Endothelial cell of umbilical vein (primary cell): ENCODE data around the gene UNC5B. TPM values are rescaled to one million over a fixed set of nuclear protein-coding genes. Genes with fewer than 3 reads are reported as not detected.

Experiments used
- BruUV-seq: library from RNA; stranded (reverse); fragments of 400-500 nt; replicated peaks from 2 replicates; lab custom pipeline; 2021; lab: Mats Ljungman, UMichigan
- CTCF ChIA-PET: fragments of 300-600, 350-600 bp; sonication (Branson Sonifier 250); formaldehyde crosslinking; loops from one replicate; lab custom pipeline; 2021; ENCODE audit warnings: antibody characterized with exemption, inconsistent platforms; lab: Charles Lee
- POLR2A ChIA-PET: fragments of 300-600, 350-600 bp; sonication (Branson Sonifier 250); formaldehyde crosslinking; loops from one replicate; lab custom pipeline; 2021; ENCODE audit warnings: antibody characterized with exemption, inconsistent platforms; lab: Charles Lee
- DNase-seq: peaks from one replicate; pipeline ENCODE4 v3.0.0-alpha.2; 2011; ENCODE audit warnings: low read depth, low spot score
- FAIRE-seq: peaks from 2 replicates; lab custom pipeline; 2011; peaks lifted over from hg19 to GRCh38; lab: Jason Lieb, UNC
- H2AFZ ChIP-seq: 2 replicates; pipeline ENCODE4 v1.6.0; 2012; ENCODE audit warnings: low read depth, low read length, control low read depth, inconsistent platforms
- H3K27ac ChIP-seq: 2 replicates; pipeline ENCODE4 v1.5.1; 2011; ENCODE audit warnings: low read depth, mild to moderate bottlenecking, control low read depth, low read length, moderate library complexity; ENCODE audit not compliant: insufficient read depth
- H3K27me3 ChIP-seq, 2 experiments: 2 replicates each; pipeline versions ENCODE4 v1.6.0 to v1.6.1; 2011; ENCODE audit warnings: low read length in 2 of 2, mixed read lengths in 1 of 2; ENCODE audit not compliant: control insufficient read depth in 2 of 2, insufficient read depth in 2 of 2
- H3K36me3 ChIP-seq, 2 experiments: 2 replicates in 1 of 2; 3 replicates in 1 of 2; pipeline ENCODE4 v1.5.1; 2011; ENCODE audit warnings: low read length in 2 of 2, mild to moderate bottlenecking in 1 of 2, moderate library complexity in 1 of 2; ENCODE audit not compliant: control insufficient read depth in 2 of 2, insufficient read depth in 2 of 2; ENCODE audit errors: extremely low read depth in 1 of 2
- H3K4me1 ChIP-seq: 3 replicates; pipeline ENCODE4 v1.5.1; 2011; ENCODE audit warnings: mild to moderate bottlenecking, low read length; ENCODE audit not compliant: control insufficient read depth, insufficient read depth; ENCODE audit errors: extremely low read depth
- H3K4me2 ChIP-seq: 2 replicates; pipeline ENCODE4 v1.6.1; 2011; ENCODE audit warnings: low read length, control low read depth, mixed read lengths; ENCODE audit not compliant: insufficient read depth
- H3K4me3 ChIP-seq, 3 experiments: fragments of 200-600 bp in 1 of 3; sonication (generic), shearing (Covaris generic) in 1 of 3; replicated peaks in 1 of 3; 2 replicates each; pipeline ENCODE4 v1.5.1; 2011 to 2016; ENCODE audit warnings: control low read depth in 3 of 3, low read length in 3 of 3, mild to moderate bottlenecking in 2 of 3, inconsistent platforms in 1 of 3, low read depth in 1 of 3, moderate library complexity in 1 of 3; ENCODE audit not compliant: insufficient read depth in 1 of 3
- H3K79me2 ChIP-seq: 2 replicates; pipeline ENCODE4 v1.6.0; 2012; ENCODE audit warnings: low read length, inconsistent platforms; ENCODE audit not compliant: control insufficient read depth, insufficient read depth
- H3K9ac ChIP-seq: replicated peaks from 2 replicates; pipeline ENCODE3; 2011; ENCODE audit warnings: low read length, control low read depth; ENCODE audit not compliant: insufficient read depth; ENCODE audit errors: extremely low read depth
- H3K9me1 ChIP-seq: replicated peaks from 3 replicates; pipeline ENCODE4 v1.6.0; 2011; ENCODE audit warnings: mild to moderate bottlenecking, low read length; ENCODE audit not compliant: control insufficient read depth, insufficient read depth; ENCODE audit errors: extremely low read depth
- H3K9me3 ChIP-seq: replicated peaks from 2 replicates; pipeline ENCODE4 v1.5.1; 2012; ENCODE audit warnings: low read length, inconsistent platforms; ENCODE audit not compliant: control insufficient read depth, insufficient read depth
- H4K20me1 ChIP-seq: replicated peaks from 2 replicates; pipeline ENCODE3; 2011; ENCODE audit warnings: mild to moderate bottlenecking, low read length; ENCODE audit not compliant: control insufficient read depth, insufficient read depth; ENCODE audit errors: extremely low read depth
- EZH2 ChIP-seq: IDR thresholded peaks from 2 replicates; pipeline ENCODE4 v1.6.1; 2012; ENCODE audit warnings: borderline replicate concordance, low read depth, mild to moderate bottlenecking, moderate library complexity, low read length, inconsistent platforms; ENCODE audit not compliant: severe bottlenecking
- FOS ChIP-seq: IDR thresholded peaks from 2 replicates; pipeline ENCODE4 v1.6.1; 2011; ENCODE audit warnings: mild to moderate bottlenecking, low read length, moderate library complexity, borderline replicate concordance; ENCODE audit not compliant: insufficient read depth
- GATA2 ChIP-seq: IDR thresholded peaks from 2 replicates; pipeline ENCODE4 v1.7.0; 2011; ENCODE audit warnings: low read depth, mild to moderate bottlenecking, moderate library complexity, mixed read lengths, low read length; ENCODE audit not compliant: insufficient read length, insufficient read depth
- JUN ChIP-seq: IDR thresholded peaks from 2 replicates; pipeline ENCODE4 v1.6.1; 2011; ENCODE audit warnings: borderline replicate concordance, low read depth; ENCODE audit not compliant: insufficient read length, insufficient read depth
- MYC ChIP-seq: IDR thresholded peaks from one replicate; pipeline ENCODE4 v1.6.1; 2011; ENCODE audit warnings: mild to moderate bottlenecking, low read depth, low read length
- POLR2A ChIP-seq: IDR thresholded peaks from 2 replicates; pipeline ENCODE4 v1.6.1; 2012; ENCODE audit warnings: low read depth, mild to moderate bottlenecking, control low read depth, low read length
- POLR2AphosphoS5 ChIP-seq: IDR thresholded peaks from 2 replicates; pipeline ENCODE4 v1.6.1; 2012; ENCODE audit warnings: low read depth, mild to moderate bottlenecking, control low read depth, low read length, moderate library complexity; ENCODE audit not compliant: insufficient read depth
- dilution Hi-C: fragments of 300-500 bp; cut with MboI; formaldehyde crosslinking; loops from one replicate; pipeline ENCODE4 v1.15.0; 2019; ENCODE audit warnings: low sequenced_read_pairs; ENCODE audit not compliant: extremely low pct_ligation_motif_present
- intact Hi-C: fragments of 100-400 bp; cut with micrococcal nuclease; formaldehyde crosslinking; loops from one replicate; pipeline ENCODE4 v1.10.0; 2022
- polyA plus RNA-seq, 4 experiments: library from polyadenylated mRNA; depleted of rRNA in 3 of 4; stranded (reverse) in 3 of 4; unstranded in 1 of 4; fragments of >200 nt; gene quantifications; 2 replicates each; pipeline versions ENCODE4 v1.2.1 to v1.2.3, GENCODE V29; 2011 to 2012; ENCODE audit warnings: missing spikeins in 1 of 4
- total RNA-seq: library from RNA; stranded (reverse); gene quantifications from 2 replicates; pipeline ENCODE4 v1.2.3, GENCODE V29; 2021
- TF ChIP-seq, protein P1 (sequence below), 2 donors: IDR thresholded peaks; 1 replicate in 1 of 2; 2 replicates in 1 of 2; pipeline ENCODE4 v1.5.1; 2011; ENCODE audit warnings: low read length in 2 of 2, mild to moderate bottlenecking in 2 of 2, moderate library complexity in 2 of 2, control low read depth in 1 of 2, inconsistent platforms in 1 of 2, low read depth in 1 of 2; ENCODE audit not compliant: insufficient read depth in 1 of 2; ENCODE audit errors: extremely low read depth in 1 of 2
- TF ChIP-seq, protein P2 (sequence below): IDR thresholded peaks from 2 replicates; pipeline ENCODE4 v1.6.1; 2011; ENCODE audit not compliant: insufficient read depth, insufficient read length

The UNC5B gene
- total and polyA plus RNA-seq, 2 donors (not counting 3 experiments of a cell fraction or from before 2014, with no cell fraction given): 0.39 to 2.5 TPM

GRCh38 chr10:71256661-71257318 lies 44.4 kb downstream of the UNC5B start:
- FAIRE-seq (no peak), DNase-seq (no peak)
- H3K9me1 ChIP-seq: no peaks in the 10 kb centered on the region
- TF ChIP-seq FOS (no peak), POLR2A (no peak), MYC (no peak), EZH2 (no peak), POLR2AphosphoS5 (no peak), JUN (no peak), GATA2 (no peak)
- TF ChIP-seq, protein P1, sequence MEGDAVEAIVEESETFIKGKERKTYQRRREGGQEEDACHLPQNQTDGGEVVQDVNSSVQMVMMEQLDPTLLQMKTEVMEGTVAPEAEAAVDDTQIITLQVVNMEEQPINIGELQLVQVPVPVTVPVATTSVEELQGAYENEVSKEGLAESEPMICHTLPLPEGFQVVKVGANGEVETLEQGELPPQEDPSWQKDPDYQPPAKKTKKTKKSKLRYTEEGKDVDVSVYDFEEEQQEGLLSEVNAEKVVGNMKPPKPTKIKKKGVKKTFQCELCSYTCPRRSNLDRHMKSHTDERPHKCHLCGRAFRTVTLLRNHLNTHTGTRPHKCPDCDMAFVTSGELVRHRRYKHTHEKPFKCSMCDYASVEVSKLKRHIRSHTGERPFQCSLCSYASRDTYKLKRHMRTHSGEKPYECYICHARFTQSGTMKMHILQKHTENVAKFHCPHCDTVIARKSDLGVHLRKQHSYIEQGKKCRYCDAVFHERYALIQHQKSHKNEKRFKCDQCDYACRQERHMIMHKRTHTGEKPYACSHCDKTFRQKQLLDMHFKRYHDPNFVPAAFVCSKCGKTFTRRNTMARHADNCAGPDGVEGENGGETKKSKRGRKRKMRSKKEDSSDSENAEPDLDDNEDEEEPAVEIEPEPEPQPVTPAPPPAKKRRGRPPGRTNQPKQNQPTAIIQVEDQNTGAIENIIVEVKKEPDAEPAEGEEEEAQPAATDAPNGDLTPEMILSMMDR (IDR thresholded peaks at IDR 0.05; ENCODE audit: extremely low read depth in 1 of 2, insufficient read depth in 1 of 2, low read depth in 1 of 2, low read length in 2 of 2): no peak
- TF ChIP-seq, protein P2, sequence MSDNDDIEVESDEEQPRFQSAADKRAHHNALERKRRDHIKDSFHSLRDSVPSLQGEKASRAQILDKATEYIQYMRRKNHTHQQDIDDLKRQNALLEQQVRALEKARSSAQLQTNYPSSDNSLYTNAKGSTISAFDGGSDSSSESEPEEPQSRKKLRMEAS: no peak
- no peak overlapping the region for H3K27ac ChIP-seq
- no peak overlapping the region for H3K9ac ChIP-seq
- POLR2A ChIA-PET: no interaction called here
- H3K9me3 ChIP-seq: no peaks in the 10 kb centered on the region
- dilution Hi-C loops (no loop called here), intact Hi-C loops (loop anchor here (5.0 kb wide), 1 partner anchor 44 kb away; the partner anchor contains the start of gene UNC5B)
- peaks cover 24% of the 10 kb centered on the region for H3K4me1 ChIP-seq
- H3K4me3 ChIP-seq: no peak overlapping the region
- no peaks in the 10 kb centered on the region for H4K20me1 ChIP-seq
- H2AFZ ChIP-seq: no peak overlapping the region
- CTCF ChIA-PET: interaction anchor here (1.0 to 5.7 kb wide), 5 partner anchors 13 to 332 kb away, joined by 3 to 69 read pairs (median 9); no protein-coding TSS in a partner anchor
- H3K4me2 ChIP-seq: no peak overlapping the region
- no peaks in the 10 kb centered on the region for H3K27me3 ChIP-seq
- BruUV-seq: no TSS peak
- no peaks in the 10 kb centered on the region for H3K79me2 ChIP-seq
- no peaks in the 10 kb centered on the region for H3K36me3 ChIP-seq
